Measurements from ENCODE around the gene BRD7. TPM values are rescaled to one million over a fixed set of nuclear protein-coding genes. Genes with fewer than 3 reads are reported as not detected.

The BRD7 gene
- total RNA-seq (2016; rRNA removed; fragmentation: Illumina TruSeq; extraction: Trizol) (149 and 169 TPM in 2 replicates), polyA plus RNA-seq (2011; rRNA removed) (68.3 and 82.3 TPM in 2 replicates), polyA minus RNA-seq (2011; rRNA and poly(A)+ RNA removed; ENCODE audit: low replicate concordance) (44.7 and 45.9 TPM in 2 replicates), Bru-seq, nascent RNA (percentile 92 among the genes with signal in this experiment), BruChase-seq, experiment 1, labeled RNA remaining after a 6-hour chase (percentile 93 among the genes with signal in this experiment), BruChase-seq, experiment 2, labeled RNA remaining after a 2-hour chase (percentile 93 among the genes with signal in this experiment)
- 102 and 109 TPM in 2 replicates for total RNA-seq (2016; cell fraction: cytosol; rRNA removed; fragmentation: Illumina TruSeq; extraction: Trizol; ENCODE audit: low read depth)
- 149 and 160 TPM in 2 replicates for total RNA-seq (2016; cell fraction: insoluble cytoplasmic fraction; rRNA removed; fragmentation: Illumina TruSeq; extraction: Trizol)
- 211 and 234 TPM in 2 replicates for total RNA-seq (2016; cell fraction: membrane; rRNA removed; fragmentation: Illumina TruSeq; extraction: Trizol)
- total RNA-seq (2016; cell fraction: nucleus; rRNA removed; fragmentation: Illumina TruSeq; extraction: Trizol) = 80.9 and 96.6 TPM in 2 replicates
- polyA plus RNA-seq (2011; cell fraction: cytosol; rRNA removed) = 30.2 and 39.5 TPM in 2 replicates
- polyA plus RNA-seq (2011; cell fraction: nucleus; rRNA removed) = 39.2 and 41.3 TPM in 2 replicates
- 76.6 and 93.4 TPM in 2 replicates for polyA plus RNA-seq (2012)
- 116 and 129 TPM in 2 replicates for polyA plus RNA-seq (2016; cell fraction: cytosol; fragmentation: Illumina TruSeq; extraction: Trizol; ENCODE audit: low read depth)
- 172 and 183 TPM in 2 replicates for polyA plus RNA-seq (2016; cell fraction: insoluble cytoplasmic fraction; fragmentation: Illumina TruSeq; extraction: Trizol; ENCODE audit: low read depth)
- polyA plus RNA-seq (2016; cell fraction: membrane; fragmentation: Illumina TruSeq; extraction: Trizol; ENCODE audit: low read depth) = 185 and 200 TPM in 2 replicates
- 132 and 135 TPM in 2 replicates for polyA plus RNA-seq (2016; cell fraction: nucleus; fragmentation: Illumina TruSeq; extraction: Trizol; ENCODE audit: insufficient read depth, low read depth)
- 31.4 and 39.7 TPM in 2 replicates for polyA minus RNA-seq (2011; cell fraction: cytosol; rRNA and poly(A)+ RNA removed)
- 67.1 and 72.9 TPM in 2 replicates for polyA minus RNA-seq (2011; cell fraction: nucleus; rRNA and poly(A)+ RNA removed)
- long read RNA-seq, experiment 1, full-length matches to known transcripts = 10 of 33 reads
- long read RNA-seq, experiment 1, partial matches to known transcripts = 19 of 33 reads
- long read RNA-seq, experiment 1, other reads (novel, unspliced or antisense) = 4 of 33 reads
- long read RNA-seq, experiment 2, full-length matches to known transcripts = 30 of 123 reads
- long read RNA-seq, experiment 2, partial matches to known transcripts = 57 of 123 reads
- long read RNA-seq, experiment 2, other reads (novel, unspliced or antisense) = 36 of 123 reads

- FAIRE-seq = no peak
- DNase-seq (ENCODE audit: low spot score) = peak; percentile 62
- ChIA-PET CTCF (ENCODE audit: low intra/inter-chr PET ratio, low total read pairs) (no interaction called here), POLR2A (interaction anchor here (1.5 kb wide), 1 partner anchor 297 kb away, joined by 4 read pairs; no protein-coding TSS in a partner anchor)
- Histone ChIP-seq H3K27me3 (ENCODE audit: control insufficient read depth in 1 of 2, insufficient read depth in 2 of 2, low read length in 2 of 2) (no peaks in the 10 kb centered on the region; a peak in 1 of 5 replicates), H3K4me2 (ENCODE audit: low read depth, low read length) (peak within 1 kb of the TSS; percentile 91), H4K20me1 (ENCODE audit: insufficient read depth, low read length) (no peaks in the 10 kb centered on the region; the same call in 1 of the 2 replicates), H3K79me2 (ENCODE audit: insufficient read depth, low read length) (peaks cover 43% of the 10 kb centered on the region), H3K27ac (ENCODE audit: extremely low read length, insufficient read depth, low read length) (peak within 1 kb of the TSS; percentile 68), H3K4me1 (ENCODE audit: insufficient read depth, low read length) (peaks cover 72% of the 10 kb centered on the region), H3K9ac (ENCODE audit: insufficient read depth, low read depth, low read length) (peak within 1 kb of the TSS; percentile 91), H2AFZ (ENCODE audit: low read length) (peak within 1 kb of the TSS; percentile 85), H3K36me3 (replicated peaks in 1 of 2; ENCODE audit: control insufficient read depth in 1 of 2, insufficient read depth in 2 of 2, low read length in 2 of 2) (peaks cover 8 to 28% of the 10 kb centered on the region in 2 experiments), H3K4me3 (replicated peaks in 1 of 3; ENCODE audit: insufficient read depth in 1 of 3, low read depth in 2 of 3, low read length in 3 of 3) (peak within 1 kb of the TSS; percentile 78 to 87 (median 86)), H3K9me3 (ENCODE audit: low read length) (peaks cover 4% of the 10 kb centered on the region; the same call in 1 of the 2 replicates)
- intact Hi-C loops (cut with micrococcal nuclease; ENCODE audit: unreplicated experiment) = loop anchor here (5.0 kb wide), 1 partner anchor 739 kb away; no protein-coding TSS in a partner anchor
- BruUV-seq (replicated peaks) = no TSS peak
- WGBS (ENCODE audit: low lambda C conversion rate) = 2% methylated on average over 55 of the region's 109 CpGs
- ATAC-seq = peak; percentile 71
- in situ Hi-C loops (cut with HindIII; ENCODE audit: extremely low pct_ligation_motif_present, low pct_unique_long_range_greater_than_20kb) = loop anchor here (10.0 to 25.0 kb wide), 2 partner anchors 124 to 331 kb away; partner anchors contain the start of gene CNEP1R1
- TF ChIP-seq MIXL1 (CRISPR knock-in tag; IDR thresholded peaks at IDR 0.05) (no peak), KMT2B (CRISPR knock-in tag; IDR thresholded peaks at IDR 0.05) (peak; percentile 16; the same call in 1 of the 2 replicates), ZNF503 (CRISPR knock-in tag; IDR thresholded peaks at IDR 0.05) (no peak), ZBTB2 (CRISPR knock-in tag; IDR thresholded peaks at IDR 0.05; ENCODE audit: low read depth) (peak; percentile 85; the same call in 1 of the 2 replicates), ZNF563 (CRISPR knock-in tag; IDR thresholded peaks at IDR 0.05) (peak; percentile 89), CTCF (CRISPR knock-in tag; IDR thresholded peaks at IDR 0.05) (peak; percentile 48; the same call in 1 of the 2 replicates), CREB1 (IDR thresholded peaks at IDR 0.05) (no peak), CREB1 (CRISPR knock-in tag; IDR thresholded peaks at IDR 0.05) (no peak)
- TF ChIP-seq, protein P1, sequence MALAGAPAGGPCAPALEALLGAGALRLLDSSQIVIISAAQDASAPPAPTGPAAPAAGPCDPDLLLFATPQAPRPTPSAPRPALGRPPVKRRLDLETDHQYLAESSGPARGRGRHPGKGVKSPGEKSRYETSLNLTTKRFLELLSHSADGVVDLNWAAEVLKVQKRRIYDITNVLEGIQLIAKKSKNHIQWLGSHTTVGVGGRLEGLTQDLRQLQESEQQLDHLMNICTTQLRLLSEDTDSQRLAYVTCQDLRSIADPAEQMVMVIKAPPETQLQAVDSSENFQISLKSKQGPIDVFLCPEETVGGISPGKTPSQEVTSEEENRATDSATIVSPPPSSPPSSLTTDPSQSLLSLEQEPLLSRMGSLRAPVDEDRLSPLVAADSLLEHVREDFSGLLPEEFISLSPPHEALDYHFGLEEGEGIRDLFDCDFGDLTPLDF (CRISPR knock-in tag; IDR thresholded peaks at IDR 0.05) = no peak
These were observed at the start of gene BRD7 for GRCh38 chr16:50368410-50369132. TSS of gene BRD7 (minus strand) at chr16:50368988. CDS start at chr16:50368774, 214 bp downstream.

Measured in HepG2 (cell line).